ENCODE results near the gene RHOBTB1.

Gene RHOBTB1

DNA sequence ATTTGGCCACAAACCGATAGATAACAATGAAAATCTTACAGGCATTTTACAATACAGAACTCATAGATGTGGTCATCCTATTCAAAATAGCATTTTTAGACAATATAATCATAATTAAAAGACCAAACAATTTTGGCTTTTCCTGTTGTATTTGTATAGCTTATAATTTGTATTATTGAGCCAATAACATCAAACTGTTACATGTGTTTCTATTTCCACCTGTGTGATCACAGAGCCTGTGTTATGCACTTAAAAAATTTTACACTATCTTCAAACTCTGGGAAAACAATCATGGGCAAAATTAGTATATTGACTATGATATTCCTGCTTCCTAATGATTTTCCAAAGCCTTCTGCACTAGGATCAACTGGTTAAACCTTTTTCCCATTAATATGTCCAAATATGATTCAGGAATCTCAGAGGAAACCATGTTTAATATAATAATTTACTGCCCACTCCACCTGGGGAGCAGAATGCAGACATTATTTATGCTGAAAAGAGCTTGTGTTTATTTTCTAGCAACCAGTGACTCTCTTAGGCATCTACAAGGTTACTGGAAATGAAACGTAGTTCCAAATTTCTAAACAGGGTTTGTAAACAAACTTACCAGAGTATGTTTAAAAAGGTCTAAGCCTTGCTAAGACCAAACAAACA, 1.7 kb downstream of the RHOBTB1 start:
- DNase-seq (ENCODE audit: low read depth), result no peak

DNA sequence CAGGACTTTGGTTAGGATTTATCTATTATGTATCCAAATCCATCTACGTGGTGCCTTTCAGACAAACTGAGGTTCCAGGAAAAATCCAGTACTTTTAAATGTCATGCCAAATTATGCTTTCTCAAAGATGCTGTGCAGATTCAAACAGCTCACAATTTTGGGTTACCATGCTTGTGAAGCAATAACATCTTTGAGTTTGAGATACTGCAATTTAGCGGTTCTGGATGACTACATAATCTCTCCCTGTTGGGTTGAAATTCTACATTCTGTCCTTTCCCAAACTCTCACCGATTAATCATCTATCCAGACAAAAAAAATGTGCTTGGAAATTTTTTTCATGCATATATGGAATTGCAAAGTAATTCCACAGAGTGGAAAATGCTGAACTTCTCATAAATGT, 3.5 kb downstream of the RHOBTB1 start:
- no peak for DNase-seq (ENCODE audit: low read depth)

DNA sequence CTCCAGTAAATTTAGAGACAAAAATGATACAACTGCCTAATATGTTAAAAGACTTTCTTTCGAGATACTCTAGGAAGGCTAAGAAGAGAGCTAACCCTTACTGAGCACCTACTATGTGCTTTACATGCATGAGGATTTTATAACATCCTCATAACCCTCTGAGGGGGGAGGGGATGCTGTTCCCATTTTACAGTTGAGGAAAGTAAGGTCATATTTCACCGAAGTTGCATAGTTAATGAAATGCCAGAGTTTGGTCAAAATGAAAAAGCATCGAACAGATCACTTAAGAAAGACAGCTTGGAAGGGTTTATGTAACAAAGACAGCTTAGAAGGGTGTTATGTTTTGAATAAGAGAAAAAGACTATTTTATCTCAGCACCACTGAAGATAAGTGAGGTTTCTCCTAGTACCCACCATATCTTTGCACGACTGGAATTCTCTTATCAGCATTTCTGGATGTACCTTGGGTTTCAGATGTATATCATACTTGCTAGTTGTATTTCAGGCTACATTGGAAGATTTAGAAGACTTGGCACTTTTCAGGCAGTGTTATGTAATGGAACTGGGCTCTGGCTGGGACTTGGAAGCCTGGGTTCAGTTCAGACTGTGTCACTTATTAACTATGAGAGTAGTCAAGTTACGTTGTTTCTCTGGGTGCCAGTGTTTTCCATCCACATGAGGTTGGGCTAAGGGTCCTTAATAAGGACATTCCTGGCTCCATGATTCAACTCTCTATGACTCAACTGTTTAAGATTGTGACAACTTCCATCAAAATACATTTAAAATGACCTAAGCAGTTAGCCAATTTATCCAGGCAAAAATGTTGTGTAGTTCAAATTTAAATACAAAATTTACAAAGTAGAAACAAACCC, 6.0 kb downstream of the RHOBTB1 start:
- DNase-seq (ENCODE audit: low read depth), result peak; percentile 39

DNA sequence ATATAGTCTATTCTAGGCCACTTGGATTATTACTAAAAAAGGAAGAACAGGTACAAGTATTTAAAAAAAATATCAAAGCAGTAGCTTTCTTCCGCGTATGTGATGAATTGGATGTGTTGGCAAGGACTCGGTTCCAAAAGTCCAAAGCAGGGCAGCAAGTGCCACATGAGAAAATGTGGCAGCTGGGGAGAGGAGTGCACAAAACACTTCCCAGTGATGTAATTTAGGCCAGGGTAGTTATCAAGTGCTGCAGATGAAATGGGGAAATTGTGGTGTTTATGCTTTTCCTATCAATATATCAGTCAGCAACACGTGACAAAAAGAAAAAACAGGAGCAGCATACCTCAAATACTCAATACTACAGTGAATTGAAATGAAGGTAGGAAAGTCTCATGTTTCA, 7.0 kb downstream of the RHOBTB1 start:
- DNase-seq (ENCODE audit: low read depth), result no peak

DNA sequence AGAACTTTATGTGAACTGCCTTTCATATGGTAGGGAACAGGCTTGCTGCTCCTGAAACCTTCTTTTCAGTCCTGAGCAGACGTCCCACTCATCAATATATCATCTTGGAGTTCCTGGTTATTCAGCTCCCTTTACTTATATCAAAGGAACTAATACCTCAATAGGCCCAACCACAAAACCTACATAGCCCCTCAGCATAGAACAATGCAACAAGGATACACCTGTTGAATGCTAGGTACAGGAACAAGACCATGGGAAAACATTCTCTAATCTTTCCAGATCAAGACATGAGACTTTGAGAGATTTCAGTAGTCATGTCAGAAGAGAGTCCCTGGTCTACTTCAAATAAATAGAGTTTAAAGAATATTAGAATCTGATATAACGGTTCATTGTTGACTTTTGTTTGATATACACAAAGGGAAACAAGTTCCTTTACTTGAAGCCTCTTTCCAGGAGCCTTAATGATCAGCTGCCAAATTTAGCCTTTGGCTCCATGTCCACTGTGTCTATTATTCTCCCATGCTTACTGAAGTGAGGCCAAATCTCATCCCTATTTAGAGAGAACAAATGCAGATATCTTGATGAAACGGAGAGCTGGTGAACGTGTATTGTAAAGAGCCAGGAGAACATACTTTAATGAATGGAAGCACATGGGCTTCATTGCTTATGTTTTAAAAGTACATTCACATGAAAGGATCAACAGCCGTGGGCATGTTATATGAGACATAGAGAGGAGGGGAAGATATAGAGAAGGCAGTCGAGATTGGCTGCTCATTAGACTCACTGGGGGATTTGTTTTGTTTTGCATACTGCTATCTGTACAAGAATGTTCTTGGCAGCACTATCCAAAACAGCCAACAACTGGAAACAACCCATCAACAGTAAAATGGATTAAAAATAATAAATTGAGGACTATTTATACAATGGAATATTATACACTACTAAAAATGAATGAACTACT, 9.5 kb downstream of the RHOBTB1 start:
- no peak for DNase-seq (ENCODE audit: low read depth)

DNA sequence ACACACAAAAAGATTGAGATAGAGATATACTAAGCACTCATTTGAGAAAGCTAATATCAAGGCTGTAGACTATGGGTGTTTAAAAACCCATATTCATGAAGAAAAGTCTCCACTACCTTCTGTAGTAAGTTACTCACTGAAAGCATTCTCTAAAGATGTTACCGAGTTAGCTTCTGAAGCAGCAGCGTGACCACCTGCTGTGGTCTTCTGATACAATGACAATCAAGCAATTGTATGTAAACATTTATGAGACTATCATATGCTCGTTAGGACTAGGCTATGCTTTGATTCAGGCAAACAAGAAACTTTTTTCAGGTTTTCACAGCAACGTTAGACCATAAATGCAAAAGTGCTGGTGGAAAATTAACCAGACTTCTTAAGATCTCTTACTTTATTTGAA, 11.2 kb downstream of the RHOBTB1 start:
- DNase-seq (ENCODE audit: low read depth), result no peak

DNA sequence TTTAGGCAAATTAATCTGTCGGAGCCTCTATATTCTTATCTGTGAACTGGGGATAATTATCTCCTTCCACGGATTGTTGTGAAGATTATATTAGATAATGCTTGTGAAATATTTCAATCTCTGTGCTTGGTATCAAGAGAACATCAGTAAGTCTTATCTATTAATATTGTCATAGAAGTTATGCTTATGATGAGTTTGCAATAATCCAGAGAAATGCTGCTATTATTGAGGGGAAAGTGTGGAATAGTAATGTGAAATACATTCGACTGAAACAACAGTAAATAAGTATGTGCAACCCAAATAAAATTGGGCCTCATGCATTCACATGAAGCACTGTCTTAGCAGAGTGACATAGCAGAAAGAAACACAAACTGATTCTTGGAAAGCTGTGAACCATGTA, 13.7 kb downstream of the RHOBTB1 start:
- no peak for DNase-seq (ENCODE audit: low read depth)

DNA sequence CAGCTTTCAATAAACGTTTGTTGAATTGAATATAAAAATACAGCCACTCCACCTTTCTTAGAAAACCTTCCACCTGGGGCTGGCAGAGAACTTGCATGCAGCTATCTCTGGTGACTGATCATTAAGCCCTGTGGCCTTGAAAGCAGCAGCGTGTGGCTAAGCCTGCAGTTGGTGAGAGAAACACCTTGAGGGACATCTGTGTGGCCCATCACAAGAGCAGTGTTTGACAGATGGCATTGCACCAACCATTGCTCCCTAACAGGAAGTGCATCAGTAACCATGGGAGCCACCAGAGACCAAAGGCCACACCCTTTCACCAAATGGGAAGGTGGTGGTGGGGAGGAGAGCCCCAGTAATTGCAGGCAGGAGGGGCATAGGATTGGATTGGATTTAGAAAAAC, 22.4 kb downstream of the RHOBTB1 start:
- no peak for DNase-seq (ENCODE audit: low read depth)

DNA sequence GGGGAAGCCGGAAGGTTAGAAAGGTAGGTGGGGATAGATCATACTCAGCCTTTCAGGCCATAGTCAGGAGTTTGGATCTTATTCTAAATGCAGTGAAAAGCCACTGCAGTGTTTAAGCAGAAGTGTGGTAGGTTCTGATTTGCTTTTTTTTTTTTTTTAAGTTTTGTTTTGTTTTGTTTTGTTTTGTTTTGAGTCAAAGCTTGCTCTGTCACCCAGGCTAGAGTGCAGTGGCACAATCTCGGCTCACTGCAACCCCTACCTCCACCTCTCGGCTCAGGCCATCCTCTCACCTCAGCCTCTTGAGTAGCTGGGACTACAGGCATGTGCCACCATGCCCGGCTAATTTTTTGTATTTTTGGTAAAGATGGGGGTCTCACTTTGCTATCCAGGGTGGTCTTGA, 23.5 kb downstream of the RHOBTB1 start:
- DNase-seq (ENCODE audit: low read depth), result no peak

DNA sequence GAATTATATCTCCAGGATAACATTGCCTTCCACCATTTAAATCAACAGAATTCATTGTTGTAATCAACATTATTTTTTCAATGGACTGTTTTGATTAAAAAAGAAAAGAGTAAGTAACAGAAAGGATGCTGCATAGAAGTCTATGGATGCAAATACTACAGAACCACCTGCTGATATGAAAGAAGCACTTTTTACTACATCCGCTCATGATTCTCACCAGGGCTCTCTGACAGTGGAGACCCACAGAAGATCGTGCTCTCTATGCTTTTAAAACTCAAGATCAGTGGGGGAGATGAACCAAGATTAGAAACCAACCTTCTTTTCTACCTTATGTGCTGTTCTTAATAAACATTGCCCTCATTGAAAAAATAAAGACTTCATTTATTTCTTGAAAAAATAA, 24.4 kb downstream of the RHOBTB1 start:
- no peak for DNase-seq (ENCODE audit: low read depth)

DNA sequence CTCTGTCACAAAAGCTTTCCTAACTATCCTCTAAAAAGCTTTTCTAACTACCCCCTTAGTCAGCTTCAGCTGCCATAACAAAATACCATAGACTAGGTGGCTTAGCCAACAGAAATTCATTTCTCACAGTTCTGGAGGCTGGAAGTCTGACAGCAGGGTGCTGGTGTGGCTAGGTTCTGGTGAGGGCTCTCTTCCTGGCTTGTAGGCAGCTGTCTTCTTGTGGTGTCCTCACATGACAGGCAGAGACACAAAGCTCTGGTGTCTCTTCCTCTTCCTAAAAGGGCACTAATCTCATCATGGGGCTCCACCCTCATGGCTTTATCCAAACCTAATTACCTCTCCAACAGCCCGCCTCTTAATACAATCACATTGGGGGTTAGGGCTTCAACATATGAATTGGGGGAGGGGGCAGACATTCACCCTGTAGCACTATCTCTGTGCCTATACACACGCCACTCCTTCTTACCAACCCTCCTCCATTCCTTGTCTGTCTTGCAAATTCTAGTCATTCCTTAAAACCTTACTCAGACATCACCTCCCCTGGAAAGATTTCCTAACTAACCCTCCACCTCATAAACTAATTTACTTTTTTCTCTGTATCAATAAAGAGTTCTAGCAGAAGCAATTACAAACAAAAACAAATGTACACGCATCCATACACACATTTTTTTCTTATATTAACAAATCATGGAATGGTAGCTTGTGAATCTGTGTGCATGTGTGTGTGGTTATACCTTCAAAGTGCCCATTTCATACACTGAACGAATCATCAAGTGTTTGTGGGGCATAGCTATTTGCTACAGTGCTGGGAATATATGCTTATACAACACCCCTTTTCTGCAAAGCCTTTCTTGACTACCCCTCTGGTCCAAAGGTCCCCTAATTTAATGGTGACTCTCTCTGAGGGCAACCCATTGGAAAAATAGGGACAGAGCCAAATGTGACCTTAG, 26.4 kb downstream of the RHOBTB1 start:
- peak; percentile 4 for DNase-seq (ENCODE audit: low read depth)

DNA sequence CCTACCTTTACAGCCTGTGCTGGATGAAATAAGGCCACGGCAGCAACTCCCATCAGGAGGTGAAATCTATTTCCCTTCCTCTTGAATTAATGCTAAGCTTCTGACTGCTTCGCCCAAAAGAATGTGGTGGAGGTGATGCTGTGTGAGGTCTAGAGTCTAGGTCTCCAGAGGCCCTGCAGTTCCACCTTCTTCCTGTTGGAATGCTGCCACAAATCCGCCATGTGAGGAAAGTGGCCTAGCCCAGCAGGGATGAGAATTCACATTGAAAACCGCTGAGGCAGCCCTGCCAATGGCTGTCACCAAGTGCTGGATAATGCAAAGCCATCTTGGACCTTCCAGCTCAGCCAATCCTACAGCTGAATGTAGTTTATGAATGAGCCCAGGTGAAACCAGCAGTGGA, 28.0 kb downstream of the RHOBTB1 start:
- DNase-seq (ENCODE audit: low read depth), result peak; percentile 25

DNA sequence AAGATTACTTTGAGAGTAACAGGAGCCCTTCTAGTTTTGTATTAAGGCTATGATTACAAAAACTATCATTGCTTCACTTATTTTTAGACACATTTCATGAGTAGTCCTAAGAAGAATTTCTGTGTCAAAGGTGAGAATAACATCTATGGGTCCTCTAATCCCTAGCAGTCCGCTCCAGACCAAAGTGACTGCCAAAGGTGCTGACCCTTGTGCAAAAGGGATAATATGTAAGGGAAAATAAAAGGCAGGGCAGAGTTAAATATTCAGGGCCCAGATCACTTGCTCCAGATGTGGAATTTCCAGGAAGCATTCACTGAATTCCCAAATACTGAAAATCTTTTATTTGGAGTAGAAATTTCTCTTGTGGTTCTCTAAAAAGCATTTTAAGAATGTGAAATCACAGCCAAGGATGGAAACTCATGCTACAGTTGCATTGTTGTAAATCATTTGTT, 29.3 kb downstream of the RHOBTB1 start:
- peak; percentile 45 for DNase-seq (ENCODE audit: low read depth)

DNA sequence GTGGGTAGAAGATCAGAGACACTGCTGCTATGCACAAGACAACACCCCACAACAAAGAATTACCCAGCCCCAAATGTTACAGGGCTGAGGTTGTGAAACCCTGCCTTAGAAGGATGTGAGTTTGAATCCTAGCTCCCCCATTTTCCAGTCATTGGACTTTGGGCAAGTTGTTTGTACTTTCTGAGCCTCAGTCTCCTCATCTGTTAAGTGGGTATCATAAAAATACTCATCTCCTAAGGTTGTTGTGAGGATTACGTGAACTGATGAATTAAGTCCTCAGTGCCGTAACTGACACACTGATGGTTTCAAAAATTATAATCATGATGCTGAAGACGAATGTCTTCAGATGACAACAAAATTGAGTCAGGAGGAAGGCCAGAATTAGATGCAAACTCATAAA, 30.3 kb downstream of the RHOBTB1 start:
- no peak for DNase-seq (ENCODE audit: low read depth)

DNA sequence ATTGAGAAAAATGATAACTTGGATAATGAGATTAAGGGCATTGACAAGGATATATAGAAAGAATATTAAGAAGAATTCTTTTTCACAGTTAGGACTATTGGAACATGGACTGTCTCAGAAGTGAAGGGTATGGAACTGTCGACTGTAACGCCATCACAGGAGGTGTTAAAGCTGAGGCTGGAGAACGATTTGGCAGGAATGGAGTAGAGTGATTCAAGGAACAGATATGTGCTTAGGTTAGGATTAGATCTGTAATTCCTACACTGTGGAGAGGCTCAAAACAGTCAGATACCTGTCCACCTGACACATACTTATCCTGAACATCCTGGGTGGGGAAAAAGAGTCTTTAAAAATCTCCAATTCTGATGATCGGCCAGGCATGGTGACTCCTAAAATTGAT, 30.9 kb downstream of the RHOBTB1 start:
- DNase-seq (ENCODE audit: low read depth), result no peak

DNA sequence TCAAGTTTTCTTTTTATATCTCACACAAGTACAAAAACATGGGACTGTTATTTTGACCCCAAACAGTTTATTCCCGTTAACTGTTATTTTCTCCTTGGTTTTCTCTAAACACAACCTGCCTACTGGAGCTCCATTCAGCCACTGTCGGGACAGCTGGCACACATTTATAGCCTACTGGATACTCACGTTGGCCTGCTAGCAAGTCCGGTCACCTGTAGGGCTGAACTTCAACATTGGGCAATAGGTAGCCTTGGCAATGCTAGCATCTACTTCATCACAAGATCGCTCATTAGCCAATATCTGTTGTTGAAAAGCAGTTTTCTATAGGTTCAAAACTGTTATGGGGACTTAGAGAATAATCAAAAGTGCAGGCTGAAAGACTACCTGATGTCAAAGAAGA, 32.3 kb downstream of the RHOBTB1 start:
- no peak for DNase-seq (ENCODE audit: low read depth)

DNA sequence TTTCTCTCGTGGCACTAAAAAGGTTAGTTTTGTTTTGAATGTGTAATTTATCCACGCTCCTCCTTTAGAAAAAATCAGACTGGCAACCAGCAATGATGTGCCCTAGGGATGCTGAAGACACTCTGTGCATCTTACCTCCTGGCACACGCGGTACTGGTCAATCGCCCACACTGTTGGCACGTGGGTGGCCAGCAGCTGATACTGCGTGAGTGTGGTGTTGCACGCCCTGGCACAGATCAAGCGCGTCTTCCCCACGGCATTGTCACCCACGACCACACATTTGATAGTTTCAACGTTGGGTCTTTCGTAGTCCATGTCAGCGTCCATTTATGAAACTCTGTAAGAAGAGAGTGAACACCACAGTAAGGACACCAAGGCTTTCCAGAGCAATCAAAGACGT, 32.8 kb downstream of the RHOBTB1 start:
- DNase-seq (ENCODE audit: low read depth), result no peak

DNA sequence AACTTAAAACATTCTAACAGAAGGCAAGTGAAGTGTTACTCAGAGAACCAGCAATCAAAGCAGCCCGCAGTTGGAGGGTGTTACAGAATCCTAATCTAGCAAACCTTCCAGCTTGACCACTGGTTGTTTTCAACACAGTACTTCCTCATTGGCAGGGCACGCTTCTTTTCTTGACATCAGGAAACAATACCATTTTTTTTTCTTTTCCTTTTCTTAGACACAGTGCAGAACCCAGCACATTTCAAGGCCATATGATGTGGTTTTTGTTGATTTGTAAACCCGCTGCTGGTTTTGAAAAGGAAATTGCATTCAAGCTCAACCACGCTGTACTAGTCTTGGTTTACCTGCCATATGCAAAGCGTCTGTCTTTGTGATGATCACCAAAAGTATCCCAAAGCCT, 33.4 kb downstream of the RHOBTB1 start:
- no peak for DNase-seq (ENCODE audit: low read depth)

DNA sequence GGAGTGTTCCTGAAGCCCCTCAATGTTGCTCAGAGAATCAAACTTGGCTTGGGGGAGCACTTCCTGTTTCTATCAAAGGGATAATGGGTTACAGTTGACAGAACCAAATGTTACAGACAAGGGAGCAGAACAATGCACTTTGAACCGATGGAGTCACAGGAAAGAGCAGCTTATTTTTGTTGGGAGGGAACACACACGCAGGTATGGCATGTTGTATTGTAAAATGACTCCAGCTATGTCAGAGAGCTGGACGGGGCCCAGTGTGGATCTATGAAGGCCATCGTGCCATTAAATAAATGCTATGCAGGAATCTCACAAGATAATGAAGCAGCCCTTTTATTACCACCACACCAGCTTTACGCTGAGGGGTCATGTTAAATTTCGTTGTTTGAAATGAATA, 35.1 kb downstream of the RHOBTB1 start:
- no peak for DNase-seq (ENCODE audit: low read depth)

DNA sequence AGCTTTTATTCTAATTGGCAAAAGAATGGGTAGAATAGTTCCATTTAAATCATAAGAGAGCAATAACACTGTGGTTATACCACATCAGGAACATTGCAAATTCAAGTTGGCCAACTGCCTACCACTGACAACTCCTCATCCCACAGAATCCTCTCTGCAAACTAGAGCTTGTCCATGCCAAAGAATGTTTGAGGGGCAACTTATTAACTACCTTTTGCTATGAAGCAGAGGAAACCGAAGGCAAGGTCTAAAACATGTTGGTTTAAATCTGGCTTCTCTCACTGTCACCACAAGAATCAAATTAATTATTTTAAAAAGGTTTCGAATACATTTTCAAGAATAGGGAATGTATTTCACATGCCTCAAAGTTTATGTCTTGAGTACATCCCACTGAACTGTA, 36.0 kb downstream of the RHOBTB1 start:
- DNase-seq (ENCODE audit: low read depth), result no peak

DNA sequence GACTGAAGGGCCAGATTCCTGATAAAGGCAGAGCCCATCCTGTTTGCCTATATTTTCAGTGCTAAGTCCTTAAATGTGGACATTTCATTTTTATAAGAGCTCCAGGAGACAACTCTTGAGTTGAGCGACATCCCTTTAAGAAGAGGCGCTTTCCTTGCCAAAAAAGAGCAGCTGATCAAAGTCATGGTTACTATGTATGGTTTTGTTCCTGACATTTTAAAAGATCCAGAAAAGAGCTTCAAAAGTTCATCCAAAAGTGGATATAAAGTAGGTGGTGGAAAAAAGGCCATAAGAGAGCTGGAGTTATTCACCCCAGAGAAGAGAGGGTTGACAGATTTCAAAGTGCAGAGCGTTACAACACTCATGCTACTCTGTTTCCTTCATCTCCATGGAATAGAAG, 36.7 kb downstream of the RHOBTB1 start:
- no peak for DNase-seq (ENCODE audit: low read depth)
